Measurements from ENCODE around the gene OTOS.

The OTOS gene

DNA sequence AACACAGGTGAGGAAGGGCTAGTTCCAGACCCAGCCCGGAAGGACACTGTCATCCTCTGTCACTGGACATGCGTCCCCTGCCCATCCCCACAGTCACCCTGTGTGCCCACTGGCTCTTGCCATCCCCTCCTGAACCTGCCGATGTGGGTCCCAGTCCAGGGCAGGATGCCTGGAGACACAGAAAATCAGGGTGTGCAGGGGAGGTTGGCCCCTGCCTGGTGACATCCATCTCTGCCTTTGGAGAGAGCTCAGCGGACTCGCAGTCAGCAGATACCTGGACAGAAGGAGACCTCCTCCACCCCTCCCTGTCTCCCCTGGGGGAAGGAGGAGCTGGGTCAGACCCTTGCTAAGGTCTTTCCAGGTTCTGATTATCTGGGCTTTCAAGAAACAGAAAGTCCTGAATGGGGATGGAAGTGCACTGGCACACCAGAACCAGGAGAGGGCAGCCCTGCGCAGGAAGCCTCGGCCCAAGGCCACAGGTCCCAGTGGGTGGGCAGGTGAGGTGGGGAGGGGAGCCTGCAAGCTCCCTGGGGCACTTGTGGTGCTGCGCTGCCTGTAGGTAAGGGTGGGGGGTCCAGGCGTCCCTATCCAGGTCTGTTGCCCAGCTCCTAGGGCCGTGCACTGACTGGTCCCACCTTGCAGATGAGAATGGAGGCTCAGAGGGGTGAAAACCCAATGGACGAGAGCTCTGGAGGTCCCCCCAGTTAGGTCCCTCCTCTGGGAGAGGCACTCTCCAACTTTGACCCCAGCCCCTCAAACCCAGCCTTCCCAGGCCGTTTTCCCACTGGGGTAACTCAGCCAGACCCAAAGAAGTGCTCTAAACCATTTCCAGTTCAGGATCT lies 9.7 kb upstream of the OTOS start:
- no peak for DNase-seq

DNA sequence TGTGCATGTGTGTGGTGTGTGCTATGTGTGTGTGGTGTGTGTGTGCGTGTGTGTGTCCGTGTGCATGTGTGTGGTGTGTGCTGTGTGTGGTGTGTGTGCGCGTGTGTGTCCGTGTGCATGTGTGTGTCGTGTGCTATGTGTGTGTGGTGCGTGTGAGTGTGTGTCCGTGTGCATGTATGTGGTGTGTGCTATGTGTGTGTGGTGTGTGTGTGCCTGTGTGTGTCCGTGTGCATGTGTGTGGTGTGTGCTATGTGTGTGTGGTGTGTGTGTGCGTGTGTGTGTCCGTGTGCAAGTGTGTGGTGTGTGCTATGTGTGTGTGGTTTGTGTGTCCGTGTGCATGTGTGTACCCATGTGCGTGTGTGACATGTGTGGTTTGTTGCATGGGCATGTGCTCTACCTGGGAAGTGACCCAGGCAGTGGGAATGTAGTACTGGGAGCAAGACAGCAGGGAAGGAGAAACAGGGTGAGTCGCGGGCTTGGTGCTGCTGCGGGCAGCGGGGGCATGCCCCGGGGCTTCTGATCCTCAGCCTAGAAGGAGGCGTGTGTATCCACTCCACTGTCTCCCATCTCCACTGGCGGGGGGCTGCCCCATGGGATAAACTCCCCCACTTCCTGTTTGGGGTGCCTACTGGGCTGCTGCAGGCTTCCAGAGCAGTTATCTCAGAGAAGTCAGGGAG lies 7.6 kb upstream of the OTOS start:
- no peak for DNase-seq

DNA sequence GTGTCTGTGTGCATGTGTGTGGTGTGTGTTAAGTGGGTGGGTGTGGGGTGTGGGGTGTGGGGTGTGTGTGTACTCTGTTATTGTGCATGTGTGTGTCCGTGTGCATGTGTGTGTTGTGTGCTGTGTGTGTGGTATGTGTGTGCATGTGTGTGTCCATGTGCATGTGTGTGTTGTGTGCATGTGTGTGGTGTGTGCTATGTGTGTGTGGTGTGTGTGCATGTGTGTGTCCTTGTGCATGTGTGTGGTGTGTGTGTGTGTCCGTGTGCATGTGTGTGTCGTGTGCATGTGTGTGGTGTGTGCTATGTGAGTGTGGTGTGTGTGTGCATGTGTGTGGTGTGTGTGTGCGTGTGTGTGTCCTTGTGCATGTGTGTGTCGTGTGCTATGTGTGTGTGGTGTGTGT lies 6.9 kb upstream of the OTOS start:
- no peak for DNase-seq

DNA sequence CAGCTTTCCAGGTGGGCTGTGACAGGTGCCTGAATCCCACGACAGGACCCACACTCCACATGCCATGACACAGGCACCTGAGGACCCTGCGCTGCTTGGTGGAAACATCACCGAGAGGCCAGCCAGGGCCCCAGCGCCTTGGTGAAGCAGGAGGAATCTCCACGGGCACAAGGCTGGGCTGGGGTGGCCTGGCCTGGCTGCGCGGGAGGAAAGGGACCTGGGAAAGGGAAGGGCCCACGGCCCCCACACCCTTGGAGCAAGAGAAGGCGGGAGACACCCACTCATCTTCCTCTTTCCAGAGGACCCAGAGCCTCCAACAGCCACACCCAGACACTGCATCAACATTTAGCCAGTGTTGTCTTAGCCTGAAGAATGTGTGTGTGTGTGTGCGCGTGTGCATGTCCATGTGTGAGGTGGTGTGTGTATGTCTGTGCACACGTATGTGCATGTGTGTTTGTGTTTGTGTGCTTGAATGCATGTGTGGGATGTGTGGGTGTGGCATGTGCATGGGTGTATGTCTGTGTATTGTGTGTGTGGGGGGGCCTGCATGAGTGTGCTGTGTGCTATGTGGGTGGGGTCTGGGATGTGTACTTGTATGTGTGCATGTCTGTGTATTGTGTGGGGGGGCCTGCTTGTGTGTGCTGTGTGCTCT lies 6.3 kb upstream of the OTOS start:
- no peak for DNase-seq

DNA sequence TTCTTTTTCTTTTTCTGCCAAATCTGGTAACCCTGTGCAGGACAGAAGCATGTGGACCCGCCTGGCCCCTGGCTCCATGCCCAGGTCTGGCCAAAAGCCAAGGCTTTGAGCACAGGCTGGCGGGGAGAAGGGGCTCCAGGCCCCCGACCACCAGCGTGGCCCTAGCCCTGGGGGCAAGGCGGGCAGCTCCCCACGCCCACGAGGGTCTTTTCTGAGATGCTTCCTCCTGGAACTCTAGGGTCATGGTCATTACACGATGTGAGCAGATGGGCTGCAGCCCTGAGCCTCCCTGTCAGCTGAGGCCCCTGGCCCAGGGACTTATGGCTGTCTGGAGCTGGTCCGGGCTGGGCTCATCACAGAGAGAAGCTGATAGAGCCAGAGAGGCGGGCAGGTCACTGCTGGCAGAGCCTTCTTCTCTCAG lies 5.7 kb upstream of the OTOS start:
- DNase-seq, result no peak

DNA sequence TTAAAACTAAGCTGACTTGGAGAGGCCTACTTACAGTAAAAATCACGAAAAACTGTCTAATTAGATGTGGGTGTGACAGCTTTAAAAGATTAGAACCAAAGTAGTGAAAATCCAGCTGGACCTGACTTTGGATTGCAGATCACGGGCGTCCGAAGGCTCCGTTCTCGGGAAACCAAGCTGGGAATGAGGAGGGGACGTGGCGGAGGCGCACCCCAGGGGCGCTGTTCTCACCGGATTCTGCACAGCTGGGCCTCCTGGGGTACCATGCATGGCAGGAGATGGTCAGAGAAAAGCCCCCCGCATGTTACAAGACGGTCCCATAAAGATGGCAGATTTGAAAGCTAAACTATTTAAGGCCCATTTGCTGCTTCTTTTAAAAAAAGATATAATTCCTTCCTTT lies 5.0 kb upstream of the OTOS start:
- no peak for DNase-seq

DNA sequence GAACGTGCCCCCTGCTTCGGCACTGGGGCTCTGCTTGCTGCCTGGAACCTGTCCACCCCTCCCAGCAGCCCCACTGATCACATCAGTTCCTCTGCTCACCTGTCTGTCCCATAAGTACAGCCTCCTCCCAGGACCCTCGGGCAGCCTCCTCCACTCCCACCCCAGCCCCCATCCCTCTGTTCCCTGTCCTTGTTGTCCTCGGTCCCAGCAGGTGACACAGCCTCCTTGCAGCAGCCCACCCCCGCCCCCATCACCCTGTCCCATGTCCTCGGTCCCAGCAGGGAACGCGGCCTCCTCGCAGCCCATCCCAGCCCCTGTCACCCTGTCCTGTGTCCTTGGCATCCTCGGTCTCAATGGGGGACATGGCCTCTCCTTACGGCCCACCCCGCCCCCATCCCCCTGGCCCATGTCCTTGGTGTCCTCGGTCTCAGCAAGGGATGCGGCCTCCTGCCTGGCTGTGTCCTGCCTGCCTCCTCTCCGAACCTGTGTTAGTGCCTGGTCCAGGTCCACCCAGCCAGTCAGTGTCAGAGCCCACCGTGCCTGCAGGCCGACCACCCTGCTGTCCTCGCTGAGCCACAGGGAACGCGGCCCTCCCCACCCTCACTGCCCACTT lies 4.3 kb upstream of the OTOS start:
- DNase-seq, result no peak

DNA sequence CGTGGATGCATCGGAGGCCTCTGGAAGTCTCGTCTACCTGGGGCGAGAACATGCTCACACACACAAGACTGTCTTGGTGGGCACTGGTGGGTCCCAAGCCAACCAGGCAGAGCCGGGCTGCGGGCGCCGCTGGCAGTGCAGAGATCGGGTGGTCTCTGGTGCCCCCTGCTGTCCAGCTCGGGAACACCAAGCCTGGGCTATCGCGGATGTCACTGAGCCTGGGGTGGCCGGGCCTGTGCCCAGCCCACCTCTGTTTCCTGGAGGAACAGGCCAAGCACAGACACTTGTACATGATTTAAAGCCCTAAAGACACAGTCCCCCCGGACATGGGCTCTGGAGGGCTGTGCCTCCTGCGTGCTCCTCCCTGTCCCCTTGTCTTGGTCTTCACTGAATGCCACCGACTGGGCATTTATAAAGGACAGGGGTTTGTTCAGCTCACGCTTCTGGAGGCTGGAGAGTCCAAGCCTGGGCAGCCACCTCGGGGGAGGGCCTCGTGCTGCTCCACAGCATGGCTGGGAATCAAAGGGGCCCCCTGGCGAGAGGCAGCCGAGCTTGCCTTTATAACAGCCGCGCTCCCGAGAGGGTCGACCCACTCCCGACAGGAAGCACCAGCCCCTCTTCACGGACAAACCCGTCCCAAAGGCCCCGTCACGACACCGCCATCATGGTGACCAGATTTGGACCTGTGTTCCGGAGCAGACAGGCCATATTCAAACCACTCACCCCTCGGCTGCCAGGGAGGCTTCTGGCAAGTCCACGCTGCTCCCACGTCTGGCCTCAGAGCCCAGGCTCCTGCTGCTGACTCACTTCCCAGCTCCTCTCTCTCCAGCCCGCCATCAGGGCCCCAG lies 3.6 kb upstream of the OTOS start:
- DNase-seq, result peak; percentile 39

DNA sequence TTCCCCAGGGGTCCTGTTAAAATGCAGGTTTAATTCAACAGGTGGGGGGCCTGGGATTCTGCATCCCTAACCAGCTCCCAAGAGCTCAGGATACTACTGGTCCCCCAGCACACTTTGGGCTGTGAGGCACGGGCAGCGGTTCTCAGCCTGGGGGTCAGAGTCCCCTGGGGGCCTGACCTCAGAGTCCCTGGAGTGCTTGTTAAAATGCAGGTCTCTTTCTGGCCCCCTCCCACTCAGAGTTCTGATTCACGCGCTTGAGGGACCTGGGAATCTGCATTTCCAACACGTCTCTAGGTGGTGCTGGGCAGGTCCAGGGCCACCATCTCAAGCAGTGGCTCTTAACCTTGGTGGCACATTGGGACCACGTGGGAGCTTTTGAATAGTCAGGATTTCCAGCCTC lies 2.8 kb upstream of the OTOS start:
- no peak for DNase-seq

DNA sequence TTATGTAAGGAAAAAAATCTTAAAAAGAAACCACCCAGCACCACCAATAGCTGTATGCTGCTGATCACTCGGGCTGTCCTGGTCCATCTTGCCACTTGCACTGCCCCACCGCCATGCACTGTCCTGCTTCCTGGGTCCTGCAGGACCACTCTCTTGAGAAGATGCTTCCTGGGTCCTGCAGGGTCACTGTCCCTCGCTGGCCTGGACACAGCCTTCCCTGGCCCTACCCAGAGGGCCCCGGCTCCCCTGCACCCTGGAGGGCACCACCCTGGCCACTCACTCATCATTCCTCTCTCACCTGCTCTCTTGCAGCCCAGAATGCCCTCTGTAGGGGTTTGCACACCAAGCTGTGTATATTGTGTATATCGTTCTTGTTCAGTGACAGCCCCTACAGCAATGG lies 2.4 kb upstream of the OTOS start:
- DNase-seq, result no peak

DNA sequence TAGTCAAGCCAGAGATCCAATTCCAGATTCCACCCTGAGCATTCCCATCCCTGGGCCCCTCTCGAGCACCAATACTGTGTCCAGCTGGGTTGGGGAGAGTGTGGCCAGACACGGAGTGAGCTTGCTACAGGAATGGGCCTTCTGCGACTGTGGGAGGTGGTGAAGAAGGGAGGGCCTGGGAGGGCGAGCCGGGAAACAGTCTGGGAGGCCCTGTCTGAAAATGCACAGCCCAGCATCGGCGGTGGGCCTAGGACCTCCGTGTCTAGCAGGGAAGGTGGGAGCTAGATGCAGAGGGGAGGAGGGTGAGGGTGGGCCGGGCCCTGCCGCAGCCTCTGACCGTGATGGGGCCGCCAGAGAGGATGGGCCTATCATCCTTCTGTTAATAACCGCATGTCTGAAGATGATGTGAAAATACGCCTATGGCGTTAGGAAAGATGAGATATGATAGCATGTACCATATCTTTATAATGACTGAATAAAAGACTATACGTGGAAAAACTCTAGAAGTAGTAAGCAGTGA lies 1.9 kb upstream of the OTOS start:
- no peak for DNase-seq

DNA sequence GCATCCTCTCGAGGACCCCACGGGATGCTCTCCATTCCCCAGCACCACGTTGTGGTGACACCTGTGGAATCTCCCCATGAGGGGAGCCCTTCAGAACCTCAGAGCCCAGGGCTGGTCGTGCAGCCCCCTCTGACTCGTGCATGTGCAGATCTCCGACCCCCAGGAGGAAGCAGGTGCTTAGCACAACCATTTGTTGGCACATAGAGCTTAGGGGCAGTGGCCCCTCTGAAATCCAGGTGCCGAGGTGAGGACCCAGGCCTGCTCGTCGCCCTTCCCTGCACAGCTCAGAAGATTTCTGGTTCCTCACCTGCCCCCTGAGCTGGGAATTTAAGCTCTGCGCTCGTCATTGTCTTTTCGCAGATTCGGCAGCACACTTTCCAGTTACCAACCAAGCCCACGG lies 1.3 kb upstream of the OTOS start:
- DNase-seq, result no peak

DNA sequence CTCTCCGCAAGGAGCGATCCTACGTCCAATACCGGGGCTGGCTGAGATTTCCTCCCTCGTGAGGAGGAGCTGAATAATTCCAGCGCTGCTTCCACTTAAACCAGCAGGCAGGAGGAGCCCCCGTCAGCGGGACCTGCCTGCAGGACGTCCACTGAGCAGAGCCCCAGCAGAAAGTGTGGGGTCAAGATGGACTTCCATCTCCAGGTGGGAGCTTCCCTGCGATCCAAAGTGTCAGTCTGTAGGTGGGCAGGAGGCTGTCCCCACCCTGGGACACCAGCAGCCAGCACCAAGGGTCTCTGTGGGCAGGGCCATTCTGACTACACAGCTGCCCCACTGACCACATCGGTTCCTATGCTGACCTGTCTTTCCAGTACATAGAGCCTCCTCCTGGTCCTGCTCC lies 462 bp upstream of the OTOS start:
- no peak for DNase-seq

DNA sequence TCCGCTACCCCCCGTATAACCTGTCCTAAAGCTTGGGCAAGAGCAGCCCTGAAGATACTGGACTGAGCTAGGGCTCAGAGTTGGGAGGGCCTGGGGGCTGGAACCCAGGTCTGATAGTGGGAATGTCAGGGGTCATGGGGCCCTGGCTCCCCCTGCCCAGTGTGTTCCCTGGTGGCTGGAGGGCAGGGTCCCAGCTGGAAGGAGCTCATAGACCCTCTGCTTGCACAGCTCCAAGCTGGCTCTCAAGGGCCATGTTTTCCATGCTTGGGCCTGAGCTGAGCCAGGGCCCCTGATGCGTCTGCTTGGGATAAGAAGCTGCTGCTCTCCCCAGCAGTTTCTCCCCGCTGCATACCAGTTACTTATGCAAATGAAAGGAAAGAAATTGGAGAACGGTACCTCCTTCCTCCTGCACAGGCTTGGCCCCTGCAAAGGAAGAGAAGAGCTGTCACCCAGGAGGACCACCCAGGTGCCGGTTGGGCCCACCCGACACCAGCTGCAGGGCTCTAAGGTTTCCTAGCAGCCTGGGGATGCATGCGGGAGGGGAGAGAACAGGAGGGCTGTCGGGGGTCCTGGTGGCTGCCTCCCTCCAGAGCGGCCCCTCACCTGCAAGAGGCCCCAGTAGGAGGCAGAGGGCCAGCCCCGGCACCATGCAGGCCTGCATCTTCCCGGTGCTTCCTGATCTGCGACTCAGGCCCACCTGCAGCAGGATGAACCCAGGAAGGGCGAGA lies 628 bp downstream of the OTOS start:
- no peak for DNase-seq

DNA sequence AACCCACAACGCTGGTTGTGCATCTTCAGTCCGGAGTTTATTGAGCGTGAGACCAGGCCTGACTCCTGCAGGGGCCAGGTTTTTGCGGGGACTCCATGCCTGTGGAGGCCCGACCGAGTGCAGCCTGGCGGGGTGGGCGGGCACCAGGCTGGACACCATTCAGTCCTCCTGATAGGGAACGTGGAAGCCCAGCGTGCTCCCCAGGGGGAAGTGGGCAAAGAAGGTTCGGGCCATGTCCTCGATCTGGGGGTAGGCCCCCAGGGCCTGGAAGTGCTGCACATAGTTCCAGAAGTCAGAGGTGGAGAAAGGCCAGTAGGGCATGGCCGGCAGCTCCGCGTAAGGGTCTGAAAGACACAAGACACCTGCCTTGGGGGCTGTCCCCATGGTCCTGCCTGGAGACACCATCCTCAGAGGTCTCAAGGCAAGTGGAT lies 1.4 kb downstream of the OTOS start:
- no peak for DNase-seq

DNA sequence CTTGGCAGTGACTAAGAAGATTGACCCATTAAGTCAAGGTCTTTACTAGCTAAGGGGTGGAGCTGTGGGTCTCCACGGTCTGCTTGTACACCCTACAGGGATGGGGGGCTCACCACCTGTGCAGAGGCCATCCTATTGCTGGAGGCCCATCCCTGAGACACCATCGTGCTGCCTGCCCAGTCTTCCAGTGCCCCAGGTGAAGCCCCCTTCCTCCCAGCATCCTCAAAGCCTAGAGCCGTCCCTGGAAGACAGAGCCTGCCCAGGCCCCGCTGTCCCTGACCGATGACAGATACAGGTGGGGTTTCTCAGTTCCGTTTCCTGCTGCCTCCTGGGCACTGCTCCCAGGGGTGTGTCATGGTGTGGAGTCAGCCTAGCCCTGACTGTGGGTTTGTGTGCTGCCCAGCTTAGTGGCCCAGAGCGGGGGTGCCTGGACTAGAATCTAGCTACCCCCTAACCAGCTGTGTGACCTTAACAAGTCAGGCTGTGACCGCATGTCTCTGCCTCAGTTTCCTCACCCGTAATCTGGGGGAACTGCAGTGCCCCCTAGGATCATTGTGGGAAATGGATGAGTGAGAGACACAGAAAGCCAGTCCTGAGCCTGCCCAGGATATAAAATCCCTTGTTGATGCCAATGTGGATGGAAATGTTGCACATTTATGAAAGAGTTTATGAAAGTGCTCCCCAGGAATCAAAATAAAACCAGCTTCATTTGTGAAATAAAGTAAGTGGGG lies 2.0 kb downstream of the OTOS start:
- DNase-seq, result no peak

DNA sequence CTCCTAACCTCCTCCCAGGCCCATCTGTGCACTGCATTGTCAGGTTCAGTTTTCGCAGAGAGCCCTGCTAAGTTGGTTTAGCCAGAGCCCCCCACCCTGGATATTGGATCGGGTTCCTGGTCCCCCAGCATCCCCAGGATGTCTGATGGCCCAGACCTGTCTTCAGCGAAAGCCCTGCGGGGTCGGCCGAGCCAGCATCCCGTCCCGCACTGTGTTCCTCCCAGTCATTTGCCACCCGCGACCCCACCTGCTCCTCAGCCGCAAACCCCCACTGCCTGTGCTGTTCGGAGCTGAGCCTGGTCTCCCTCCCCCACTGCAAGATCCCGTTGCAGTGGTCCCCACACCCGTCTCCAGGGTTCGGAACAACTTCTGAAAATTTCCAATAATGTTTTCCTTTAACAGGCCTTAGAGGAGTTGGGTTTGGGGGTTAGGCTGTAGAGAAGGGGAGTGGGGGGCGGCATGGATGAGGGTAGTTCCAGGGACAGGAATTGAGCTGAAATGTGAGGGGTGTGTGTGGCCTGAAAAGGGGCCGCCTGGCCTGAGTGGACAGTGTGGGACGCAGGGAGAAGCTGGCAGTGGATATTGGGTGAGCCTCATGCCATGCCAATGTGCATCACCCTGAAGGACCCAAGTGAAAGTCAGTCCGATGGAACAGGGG lies 2.7 kb downstream of the OTOS start:
- DNase-seq, result no peak

DNA sequence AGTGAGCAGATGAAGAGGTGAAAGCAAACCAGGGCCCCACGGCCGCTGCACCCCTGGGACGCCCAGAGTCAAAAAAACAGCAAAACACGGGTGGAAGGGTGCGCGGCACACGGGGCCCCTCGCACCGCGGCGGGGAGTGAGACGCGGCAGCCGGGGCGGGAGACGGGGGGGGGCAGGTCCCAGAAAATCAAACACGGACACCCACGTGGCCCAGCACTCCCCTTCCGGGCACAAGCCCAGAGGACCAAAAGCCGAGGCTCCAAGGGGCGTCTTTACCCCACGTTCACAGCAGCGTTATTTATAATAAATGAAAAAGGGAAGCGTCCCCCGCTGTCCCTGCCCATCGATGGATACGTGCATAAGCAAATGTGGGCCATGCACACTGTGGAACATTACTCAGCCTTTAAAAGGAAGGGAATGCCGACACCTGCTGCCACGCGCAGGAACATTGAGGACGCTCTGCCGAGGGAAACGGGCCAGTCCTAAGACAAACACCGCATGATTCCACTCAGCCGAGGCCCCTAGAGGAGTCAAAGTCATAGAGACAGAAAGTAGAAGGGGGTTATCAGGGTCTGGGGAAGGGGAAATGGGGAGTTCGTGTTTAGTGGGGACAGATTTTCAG lies 3.7 kb downstream of the OTOS start:
- no peak for DNase-seq

DNA sequence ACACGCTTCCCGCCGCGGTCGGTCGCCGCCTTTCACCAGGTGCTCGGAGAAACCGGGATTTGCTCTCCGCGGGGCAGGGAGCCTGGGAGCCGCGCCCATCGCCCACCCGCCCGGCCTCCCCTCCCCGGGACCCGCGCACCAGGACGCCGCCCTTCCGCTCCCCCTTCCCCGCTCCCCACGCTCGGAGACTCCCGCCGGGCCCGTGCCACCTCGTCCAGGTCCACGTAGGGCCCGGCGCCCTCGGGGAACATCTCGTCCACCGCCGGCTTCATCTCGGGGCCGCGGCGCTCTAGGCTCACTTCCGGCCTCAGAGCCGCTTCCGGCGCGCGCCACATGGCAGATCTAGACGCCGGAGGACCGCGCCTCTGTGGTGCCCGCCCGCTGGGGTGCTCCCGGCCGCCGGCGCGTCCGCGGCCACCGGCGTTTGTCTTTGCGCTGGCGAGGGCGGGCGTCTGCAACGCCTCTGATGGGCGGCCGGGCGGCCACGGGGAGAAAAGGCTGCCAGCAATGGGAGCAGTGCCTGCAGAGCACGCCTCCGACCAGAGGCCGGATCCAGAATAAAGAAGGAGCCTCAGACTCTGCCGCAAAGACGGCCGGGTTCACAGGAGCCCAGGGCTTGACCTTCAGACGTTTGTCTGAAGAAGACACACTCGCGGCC lies 4.3 kb downstream of the OTOS start, which contains the start of gene COPS9:
Gene COPS9 (minus strand): TSS at position 293 of the 658 bp plus-strand sequence. CDS start 21 bp downstream, at position 272.
- DNase-seq, result peak; percentile 87

All from NCI-H2227 treated with DMSO at 0.1 percent for 48 hours (cell line).